Thyroid gland (tissue), 4 donors: ENCODE data around the gene BICRA. TPM values are rescaled to one million over a fixed set of nuclear protein-coding genes. Genes with fewer than 3 reads are reported as not detected.
"Not testable (repeated sequence)": the region's sequence is repeated elsewhere in the genome, so short reads cannot be mapped to it uniquely, and the experiment has no call there.

Source experiments
- DNase-seq, 2 donors: peaks; one replicate each; pipeline ENCODE4 v3.0.0-alpha.2; 2019
- H3K27ac ChIP-seq, 3 donors: fragments of 200-600 bp; sonication (generic); 1 replicate in 2 of 3; 2 replicates in 1 of 3; pipeline ENCODE4 v1.5.1; 2016 to 2019; ENCODE audit warnings: mild to moderate bottlenecking in 1 of 3, moderate library complexity in 1 of 3
- H3K27me3 ChIP-seq: fragments of 200-600 bp; sonication (generic); one replicate; pipeline ENCODE4 v1.5.1; 2019
- H3K36me3 ChIP-seq, 2 donors: fragments of 200-600 bp; sonication (generic); one replicate each; pipeline ENCODE4 v1.5.1; 2016 to 2019
- H3K4me1 ChIP-seq, 2 donors: fragments of 200-600 bp; sonication (generic); one replicate each; pipeline ENCODE4 v1.5.1; 2017 to 2019
- H3K4me3 ChIP-seq, 3 donors: fragments of 200-600 bp; sonication (generic); replicated peaks in 1 of 3; 1 replicate in 2 of 3; 2 replicates in 1 of 3; pipeline ENCODE4 v1.5.1; 2016; ENCODE audit warnings: mild to moderate bottlenecking in 1 of 3
- H3K9me3 ChIP-seq: fragments of 200-600 bp; sonication (generic); one replicate; pipeline ENCODE4 v1.5.1; 2017
- CTCF ChIP-seq, 6 experiments: fragments of 200-600 bp in 3 of 6; fragments of 450-650 bp in 3 of 6; sonication (generic) in 3 of 6; IDR thresholded peaks; one replicate each; pipeline ENCODE4 v1.5.1; 2016 to 2019; ENCODE audit warnings: antibody characterized with exemption in 6 of 6, mild to moderate bottlenecking in 2 of 6, inconsistent platforms in 1 of 6, moderate library complexity in 1 of 6
- POLR2A ChIP-seq, 2 donors: fragments of 450-650 bp; IDR thresholded peaks; one replicate each; pipeline ENCODE4 v1.6.1; 2017; ENCODE audit warnings: antibody characterized with exemption in 2 of 2, mild to moderate bottlenecking in 2 of 2, moderate library complexity in 1 of 2
- WGBS, 2 donors: methylation state at CpG; one replicate each; pipeline ENCODE4 v1.1.5; 2017; 5-methylcytosine and 5-hydroxymethylcytosine counted together
- intact Hi-C: fragments of 100-400 bp; cut with DNase I; formaldehyde crosslinking; loops from one replicate; pipeline ENCODE4 v1.15.1; 2023
- total RNA-seq, 4 donors: library from RNA; depleted of rRNA; stranded (reverse); fragments of >200 nt; gene quantifications; one replicate each; pipeline ENCODE4 v1.2.3, GENCODE V29; 2016

BICRA gene
- total RNA-seq, 4 donors from 2014 or later: 5.8 to 15.2 (median 13.2) TPM

DNA sequence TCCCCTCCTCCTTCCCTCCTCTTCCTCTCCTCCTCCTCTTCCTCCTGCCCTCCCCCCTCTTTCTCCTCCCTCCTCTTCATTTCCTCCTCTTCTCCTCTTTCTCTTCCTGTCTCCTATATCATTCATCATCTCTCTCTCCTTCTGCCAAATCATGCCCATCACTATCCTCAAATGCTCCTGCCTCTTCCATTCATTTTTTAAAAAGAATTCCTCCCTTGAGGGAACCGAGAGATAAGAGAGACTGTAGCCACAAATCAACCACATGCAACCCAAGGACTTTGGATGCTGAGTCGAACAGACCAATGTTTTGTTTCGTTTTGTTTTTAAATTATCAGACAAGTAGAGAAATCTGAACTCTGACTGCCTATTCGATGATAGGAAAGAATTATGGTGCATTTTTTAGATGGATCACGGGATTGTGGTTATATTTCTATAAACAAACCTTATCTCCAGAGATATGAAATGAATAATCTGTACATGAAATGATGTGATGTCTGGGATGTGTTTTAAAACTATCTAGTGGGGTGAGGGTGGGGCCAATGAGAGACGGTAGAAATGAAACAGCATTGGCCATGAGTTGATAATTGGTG lies 26.5 kb upstream of the BICRA start:
- TF ChIP-seq CTCF (IDR thresholded peaks at IDR 0.05): no peak
- no peak for TF ChIP-seq POLR2A (IDR thresholded peaks at IDR 0.05)
- DNase-seq: no peak
- H3K9me3 ChIP-seq: no peaks in the 10 kb centered on the region
- peaks cover 0 to 18% of the 10 kb centered on the region in 2 donors for H3K4me1 ChIP-seq
- no peaks in the 10 kb centered on the region for H3K36me3 ChIP-seq
- no peak overlapping the region for H3K4me3 ChIP-seq
- no peaks in the 10 kb centered on the region for H3K27me3 ChIP-seq
- peak overlapping the region in 1 of 3 donors; percentile 31 for H3K27ac ChIP-seq
- 62 to 67% methylated on average over 6 of the region's 6 CpGs for WGBS, 2 donors
- intact Hi-C loops: no loop called here

GRCh38 chr19:47583161-47583560 lies 25.8 kb upstream of the BICRA start:
- H3K36me3 ChIP-seq, H3K4me3 ChIP-seq, intact Hi-C loops, H3K27ac ChIP-seq, H3K9me3 ChIP-seq, H3K27me3 ChIP-seq, DNase-seq: not testable (repeated sequence)
- WGBS, 2 donors: 94 to 100% methylated on average over 1 of the region's 1 CpG
- peaks cover 0 to 12% of the 10 kb centered on the region in 2 donors for H3K4me1 ChIP-seq

DNA sequence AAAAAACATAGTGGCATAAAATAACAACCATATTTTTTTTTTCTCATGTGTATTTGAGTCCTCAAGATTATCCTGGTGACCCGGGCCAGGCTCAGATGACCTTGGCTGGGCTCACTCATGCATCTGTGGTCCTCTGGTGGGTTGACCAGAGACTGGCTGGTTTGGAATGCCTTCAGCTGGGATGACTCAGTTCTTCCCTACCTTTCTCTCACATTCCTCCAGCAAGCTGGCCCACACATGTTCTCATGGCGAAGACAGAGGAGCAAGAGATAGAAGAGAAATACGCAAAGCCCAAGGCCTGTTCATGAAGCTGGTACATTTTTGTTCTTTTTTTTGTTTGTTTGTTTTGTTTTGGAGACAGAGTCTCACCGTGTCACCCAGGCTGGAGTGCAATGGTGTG lies 21.6 kb upstream of the BICRA start:
- Histone ChIP-seq H3K9me3 (no peaks in the 10 kb centered on the region), H3K4me1 (no peaks in the 10 kb centered on the region), H3K4me3 (no peak overlapping the region), H3K36me3 (no peaks in the 10 kb centered on the region), H3K27me3 (no peaks in the 10 kb centered on the region), H3K27ac (no peak overlapping the region)
- TF ChIP-seq CTCF (IDR thresholded peaks at IDR 0.05) (no peak), POLR2A (IDR thresholded peaks at IDR 0.05) (no peak)
- 91 to 92% methylated on average over 4 of the region's 4 CpGs for WGBS, 2 donors
- DNase-seq: no peak
- intact Hi-C loops: no loop called here

DNA sequence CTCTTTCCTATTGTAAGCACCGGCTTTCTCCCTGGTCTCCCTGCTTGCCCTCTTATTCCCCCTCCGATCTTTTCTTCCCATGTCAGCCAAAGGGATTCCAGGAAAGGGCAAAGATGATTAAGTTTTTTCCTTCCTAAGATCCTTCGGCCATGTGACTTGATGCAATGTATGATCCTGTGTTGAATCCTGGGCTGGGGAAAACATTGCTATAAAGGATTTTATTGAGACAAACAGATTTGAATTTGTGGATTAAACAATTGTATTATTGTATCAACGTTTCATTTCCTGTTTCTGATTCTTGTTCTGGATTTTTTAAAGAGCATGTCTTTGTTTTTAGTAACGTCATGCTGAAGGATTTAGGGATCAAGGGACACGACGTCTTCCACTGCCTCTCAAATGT lies 19.1 kb upstream of the BICRA start:
- WGBS, 2 donors: 46% methylated on average over 7 of the region's 7 CpGs
- intact Hi-C loops: no loop called here
- TF ChIP-seq CTCF (IDR thresholded peaks at IDR 0.05) (no peak), POLR2A (IDR thresholded peaks at IDR 0.05) (no peak)
- H3K4me1 ChIP-seq: no peaks in the 10 kb centered on the region
- no peak overlapping the region for H3K27ac ChIP-seq
- H3K9me3 ChIP-seq: no peaks in the 10 kb centered on the region
- H3K4me3 ChIP-seq: no peak overlapping the region
- no peak for DNase-seq
- H3K36me3 ChIP-seq: no peaks in the 10 kb centered on the region
- no peaks in the 10 kb centered on the region for H3K27me3 ChIP-seq

DNA sequence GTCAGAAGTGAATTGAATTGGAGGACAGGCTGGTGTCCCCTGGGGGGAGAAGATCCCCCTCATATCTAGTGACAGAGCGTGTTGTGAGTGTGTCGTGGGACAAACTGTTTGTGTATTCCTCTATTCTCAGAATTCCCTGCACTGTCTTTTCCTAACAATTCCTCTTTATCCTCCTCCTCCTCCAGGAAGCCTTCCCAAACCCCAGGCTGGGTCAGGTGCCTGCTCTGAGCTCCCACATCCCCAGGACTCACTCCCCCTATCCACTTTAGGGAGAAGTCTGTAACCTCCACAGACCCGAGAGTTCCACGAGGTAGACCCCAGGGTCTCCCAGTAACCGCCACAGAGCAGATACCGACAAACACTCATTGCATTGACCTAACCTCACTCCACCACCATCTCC lies 15.1 kb upstream of the BICRA start:
- Histone ChIP-seq H3K9me3 (no peaks in the 10 kb centered on the region), H3K4me3 (no peak overlapping the region), H3K27ac (no peak overlapping the region), H3K4me1 (peaks cover 0 to under 1% of the 10 kb centered on the region in 2 donors), H3K27me3 (no peaks in the 10 kb centered on the region), H3K36me3 (no peaks in the 10 kb centered on the region)
- intact Hi-C loops: no loop called here
- WGBS, 2 donors: 87 to 91% methylated on average over 6 of the region's 6 CpGs
- no peak for DNase-seq
- TF ChIP-seq CTCF (IDR thresholded peaks at IDR 0.05) (no peak), POLR2A (IDR thresholded peaks at IDR 0.05) (no peak)
